ENCODE results near the gene ITGA8. TPM values are rescaled to one million over a fixed set of nuclear protein-coding genes. Genes with fewer than 3 reads are reported as not detected.

The ITGA8 gene
- total and polyA plus RNA-seq, 2 of the 13 experiments (the other 11 are each of a cell fraction or from before 2014, with no cell fraction given): not detected

GRCh38 chr10:15627617-15628196 lies 92.0 kb downstream of the ITGA8 start (continued):
- no peak for TF ChIP-seq PBX3 (CRISPR knock-in tag; IDR thresholded peaks at IDR 0.05; ENCODE audit: borderline replicate concordance)
- no peak for TF ChIP-seq GLI4 (CRISPR knock-in tag; IDR thresholded peaks at IDR 0.05; ENCODE audit: borderline replicate concordance)
- no peak for TF ChIP-seq ZFP36L1 (CRISPR knock-in tag; IDR thresholded peaks at IDR 0.05)
- TF ChIP-seq ZNF7 (CRISPR knock-in tag; IDR thresholded peaks at IDR 0.05): no peak
- no peak for TF ChIP-seq ATF1 (CRISPR knock-in tag; IDR thresholded peaks at IDR 0.05)
- TF ChIP-seq SMARCE1 (IDR thresholded peaks at IDR 0.05; ENCODE audit: borderline replicate concordance): no peak

- no peaks in the 10 kb centered on the region for H3K4me1 ChIP-seq (ENCODE audit: insufficient read depth, low read length)
- no peak for DNase-seq (ENCODE audit: low spot score)
- no peak overlapping the region for H2AFZ ChIP-seq (ENCODE audit: low read length)
- no peak overlapping the region for H3K9ac ChIP-seq (ENCODE audit: insufficient read depth, low read depth, low read length)
- no peak overlapping the region for H3K4me2 ChIP-seq (ENCODE audit: low read depth, low read length)
- CTCF ChIA-PET (ENCODE audit: low intra/inter-chr PET ratio, low total read pairs): no interaction called here
- no peaks in the 10 kb centered on the region for H4K20me1 ChIP-seq (ENCODE audit: insufficient read depth, low read length)
- H3K4me3 ChIP-seq (replicated peaks in 1 of 3; ENCODE audit: insufficient read depth in 1 of 3, low read depth in 2 of 3, low read length in 3 of 3): no peak overlapping the region
- FAIRE-seq: no peak
- H3K27me3 ChIP-seq (ENCODE audit: control insufficient read depth in 1 of 2, insufficient read depth in 2 of 2, low read length in 2 of 2): no peaks in the 10 kb centered on the region; a peak in 2 of 5 replicates
- TF ChIP-seq ZNF383 (CRISPR knock-in tag; IDR thresholded peaks at IDR 0.05; ENCODE audit: borderline replicate concordance) (no peak), ARNT2 (CRISPR knock-in tag; IDR thresholded peaks at IDR 0.05; ENCODE audit: low read depth) (no peak), FOXK2 (IDR thresholded peaks at IDR 0.05) (no peak), HNF4A (CRISPR knock-in tag; IDR thresholded peaks at IDR 0.05) (no peak), SYNCRIP (IDR thresholded peaks at IDR 0.05; ENCODE audit: insufficient read depth, low read depth, low read length) (no peak), NAIF1 (CRISPR knock-in tag; IDR thresholded peaks at IDR 0.05; ENCODE audit: borderline replicate concordance) (no peak), ETV6 (CRISPR knock-in tag; conservative IDR thresholded peaks at IDR 0.05) (no peak), NFKBIZ (CRISPR knock-in tag; IDR thresholded peaks at IDR 0.05) (no peak), ZNF225 (CRISPR knock-in tag; IDR thresholded peaks at IDR 0.05) (no peak), ZNF501 (CRISPR knock-in tag; IDR thresholded peaks at IDR 0.05) (no peak), ERF (CRISPR knock-in tag; IDR thresholded peaks at IDR 0.05) (no peak), PAX8 (CRISPR knock-in tag; IDR thresholded peaks at IDR 0.05; ENCODE audit: borderline replicate concordance) (no peak), ZZZ3 (CRISPR knock-in tag; IDR thresholded peaks at IDR 0.05; ENCODE audit: borderline replicate concordance) (no peak)
- no peaks in the 10 kb centered on the region for H3K36me3 ChIP-seq (replicated peaks in 1 of 2; ENCODE audit: control insufficient read depth in 1 of 2, insufficient read depth in 2 of 2, low read length in 2 of 2)
- WGBS (ENCODE audit: low lambda C conversion rate): 69% methylated on average over 2 of the region's 2 CpGs
- POLR2A ChIA-PET: no interaction called here
- H3K27ac ChIP-seq (ENCODE audit: extremely low read length, insufficient read depth, low read length): no peak overlapping the region
- in situ Hi-C loops (cut with HindIII; ENCODE audit: extremely low pct_ligation_motif_present, low pct_unique_long_range_greater_than_20kb): no loop called here
- H3K9me3 ChIP-seq (ENCODE audit: low read length): no peaks in the 10 kb centered on the region
- no peaks in the 10 kb centered on the region for H3K79me2 ChIP-seq (ENCODE audit: insufficient read depth, low read length)
- BruUV-seq (replicated peaks): no TSS peak
- intact Hi-C loops (cut with micrococcal nuclease; ENCODE audit: unreplicated experiment): no loop called here
- no peak for ATAC-seq
Observed at GRCh38 chr10:15626937-15627336, 92.8 kb downstream of the ITGA8 start.

All from HepG2 (cell line).